ENCODE data around the gene CDC26. TPM values are rescaled to one million over a fixed set of nuclear protein-coding genes. Genes with fewer than 3 reads are reported as not detected.
A peak's percentile ranks its signal among the peaks of the same experiment; 100 is the strongest.

CDC26 gene
- total and polyA plus RNA-seq, 10 donors = 20.6 to 42.9 (median 29.5) TPM

GRCh38 chr9:113289091-113289490 lies 13.7 kb upstream of the CDC26 start:
- no peaks in the 10 kb centered on the region for H3K27me3 ChIP-seq (replicated peaks in 1 of 7)
- no peak overlapping the region for H3K27ac ChIP-seq
- no peaks in the 10 kb centered on the region for H3K9me3 ChIP-seq
- no peak for TF ChIP-seq POLR2A (IDR thresholded peaks at IDR 0.05)
- TF ChIP-seq, protein P1, sequence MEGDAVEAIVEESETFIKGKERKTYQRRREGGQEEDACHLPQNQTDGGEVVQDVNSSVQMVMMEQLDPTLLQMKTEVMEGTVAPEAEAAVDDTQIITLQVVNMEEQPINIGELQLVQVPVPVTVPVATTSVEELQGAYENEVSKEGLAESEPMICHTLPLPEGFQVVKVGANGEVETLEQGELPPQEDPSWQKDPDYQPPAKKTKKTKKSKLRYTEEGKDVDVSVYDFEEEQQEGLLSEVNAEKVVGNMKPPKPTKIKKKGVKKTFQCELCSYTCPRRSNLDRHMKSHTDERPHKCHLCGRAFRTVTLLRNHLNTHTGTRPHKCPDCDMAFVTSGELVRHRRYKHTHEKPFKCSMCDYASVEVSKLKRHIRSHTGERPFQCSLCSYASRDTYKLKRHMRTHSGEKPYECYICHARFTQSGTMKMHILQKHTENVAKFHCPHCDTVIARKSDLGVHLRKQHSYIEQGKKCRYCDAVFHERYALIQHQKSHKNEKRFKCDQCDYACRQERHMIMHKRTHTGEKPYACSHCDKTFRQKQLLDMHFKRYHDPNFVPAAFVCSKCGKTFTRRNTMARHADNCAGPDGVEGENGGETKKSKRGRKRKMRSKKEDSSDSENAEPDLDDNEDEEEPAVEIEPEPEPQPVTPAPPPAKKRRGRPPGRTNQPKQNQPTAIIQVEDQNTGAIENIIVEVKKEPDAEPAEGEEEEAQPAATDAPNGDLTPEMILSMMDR (IDR thresholded peaks at IDR 0.05 in 8 of 11, conservative IDR thresholded peaks at IDR 0.05 in 3 of 11) = no peak
- TF ChIP-seq POLR2AphosphoS5 (IDR thresholded peaks at IDR 0.05) = no peak
- intact Hi-C loops (cut with DNase I; ENCODE audit: low total_unique reads) = no loop called here
- WGBS, 5 donors = 95 to 100% (median 98%) methylated on average over 2 of the region's 2 CpGs
- DNase-seq = no peak
- no peak overlapping the region for H3K4me3 ChIP-seq
- H3K36me3 ChIP-seq = peaks cover 2 to 100% (median 92%) of the 10 kb centered on the region in 6 donors
- no peaks in the 10 kb centered on the region for H3K4me1 ChIP-seq

- Histone ChIP-seq H3K27me3 (replicated peaks in 1 of 7) (no peaks in the 10 kb centered on the region), H3K36me3 (peaks cover 8 to 98% (median 79%) of the 10 kb centered on the region in 6 donors), H3K27ac (no peak overlapping the region), H3K4me1 (peaks cover 10 to 31% (median 20%) of the 10 kb centered on the region in 6 donors), H3K9me3 (no peaks in the 10 kb centered on the region), H3K4me3 (no peak overlapping the region)
- no peak for DNase-seq
- TF ChIP-seq, protein P1 (IDR thresholded peaks at IDR 0.05 in 8 of 11, conservative IDR thresholded peaks at IDR 0.05 in 3 of 11) = no peak
- TF ChIP-seq POLR2AphosphoS5 (IDR thresholded peaks at IDR 0.05) (no peak), POLR2A (IDR thresholded peaks at IDR 0.05) (no peak)
- intact Hi-C loops (cut with DNase I; ENCODE audit: low total_unique reads) = no loop called here
- whole genome bisulfite sequencing, 5 donors = 96 to 99% (median 96%) methylated on average over 4 of the region's 4 CpGs
These were observed 6.0 kb upstream of the CDC26 start for GRCh38 chr9:113281356-113281755.

DNA sequence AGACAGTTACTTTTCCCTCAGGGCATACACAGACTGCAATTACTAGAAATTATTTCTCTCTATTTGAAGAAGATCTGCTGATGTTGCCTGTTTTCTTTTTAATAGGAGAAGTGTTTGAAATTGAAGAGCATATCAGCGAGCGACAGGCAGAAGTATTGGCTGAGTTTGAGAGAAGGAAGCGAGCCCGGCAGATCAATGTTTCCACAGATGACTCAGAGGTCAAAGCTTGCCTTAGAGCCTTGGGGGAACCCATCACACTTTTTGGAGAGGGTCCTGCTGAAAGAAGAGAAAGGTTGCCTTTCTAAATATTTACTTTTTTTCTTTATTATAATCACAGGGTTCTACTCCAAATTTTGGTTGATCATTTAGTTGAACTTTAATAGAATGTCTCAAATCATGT lies 3.5 kb upstream of the CDC26 start:
- H3K27me3 ChIP-seq (replicated peaks in 1 of 7) = no peaks in the 10 kb centered on the region
- peaks cover 23 to 48% (median 35%) of the 10 kb centered on the region in 6 donors for H3K4me1 ChIP-seq
- intact Hi-C loops (cut with DNase I; ENCODE audit: low total_unique reads) = loop anchor here (10.0 kb wide), 2 partner anchors 54 to 376 kb away; partner anchors contain the start of genes FKBP15 and SLC31A1
- peaks cover 6 to 73% (median 56%) of the 10 kb centered on the region in 6 donors for H3K36me3 ChIP-seq
- no peak overlapping the region for H3K4me3 ChIP-seq
- 71 to 88% (median 81%) methylated on average over 4 of the region's 4 CpGs for WGBS, 5 donors
- H3K27ac ChIP-seq = no peak overlapping the region
- TF ChIP-seq POLR2A (IDR thresholded peaks at IDR 0.05) (no peak), POLR2AphosphoS5 (IDR thresholded peaks at IDR 0.05) (no peak)
- TF ChIP-seq, protein P1 (IDR thresholded peaks at IDR 0.05 in 8 of 11, conservative IDR thresholded peaks at IDR 0.05 in 3 of 11) = no peak
- no peaks in the 10 kb centered on the region for H3K9me3 ChIP-seq
- no peak for DNase-seq

- Histone ChIP-seq H3K4me3 (peak overlapping the region; percentile 74 to 90 (median 80)), H3K27ac (peak overlapping the region; percentile 91 to 98 (median 94)), H3K4me1 (peaks cover 24 to 60% (median 37%) of the 10 kb centered on the region in 6 donors), H3K27me3 (replicated peaks in 1 of 7) (no peaks in the 10 kb centered on the region), H3K9me3 (no peaks in the 10 kb centered on the region), H3K36me3 (peaks cover 0 to 71% (median 50%) of the 10 kb centered on the region in 6 donors)
- DNase-seq = no peak
- intact Hi-C loops (cut with DNase I; ENCODE audit: low total_unique reads) = loop anchor here (5.0 to 10.0 kb wide), 3 partner anchors 50 to 380 kb away; partner anchors contain the start of genes FKBP15 and SLC31A1
- TF ChIP-seq POLR2AphosphoS5 (IDR thresholded peaks at IDR 0.05) = no peak
- TF ChIP-seq, protein P1 (IDR thresholded peaks at IDR 0.05 in 8 of 11, conservative IDR thresholded peaks at IDR 0.05 in 3 of 11) = peak; percentile 59 to 85 (median 76)
- WGBS, 5 donors = 0 to 2% (median 1%) methylated on average over 12 to 15 of the region's 15 CpGs
These were observed 757 bp downstream of the CDC26 start for GRCh38 chr9:113274474-113275156.
